Activated CD4-positive, alpha-beta T cell treated with anti-CD3 and anti-CD28 coated beads, Interleukin-2, amount 50 U/mL, for 1 hour (primary cell): ENCODE measurements around the gene ARF1.

Source experiments
- DNase-seq: peaks from one replicate; pipeline ENCODE4 v3.0.0-alpha.2; 2020

ARF1 gene

DNA sequence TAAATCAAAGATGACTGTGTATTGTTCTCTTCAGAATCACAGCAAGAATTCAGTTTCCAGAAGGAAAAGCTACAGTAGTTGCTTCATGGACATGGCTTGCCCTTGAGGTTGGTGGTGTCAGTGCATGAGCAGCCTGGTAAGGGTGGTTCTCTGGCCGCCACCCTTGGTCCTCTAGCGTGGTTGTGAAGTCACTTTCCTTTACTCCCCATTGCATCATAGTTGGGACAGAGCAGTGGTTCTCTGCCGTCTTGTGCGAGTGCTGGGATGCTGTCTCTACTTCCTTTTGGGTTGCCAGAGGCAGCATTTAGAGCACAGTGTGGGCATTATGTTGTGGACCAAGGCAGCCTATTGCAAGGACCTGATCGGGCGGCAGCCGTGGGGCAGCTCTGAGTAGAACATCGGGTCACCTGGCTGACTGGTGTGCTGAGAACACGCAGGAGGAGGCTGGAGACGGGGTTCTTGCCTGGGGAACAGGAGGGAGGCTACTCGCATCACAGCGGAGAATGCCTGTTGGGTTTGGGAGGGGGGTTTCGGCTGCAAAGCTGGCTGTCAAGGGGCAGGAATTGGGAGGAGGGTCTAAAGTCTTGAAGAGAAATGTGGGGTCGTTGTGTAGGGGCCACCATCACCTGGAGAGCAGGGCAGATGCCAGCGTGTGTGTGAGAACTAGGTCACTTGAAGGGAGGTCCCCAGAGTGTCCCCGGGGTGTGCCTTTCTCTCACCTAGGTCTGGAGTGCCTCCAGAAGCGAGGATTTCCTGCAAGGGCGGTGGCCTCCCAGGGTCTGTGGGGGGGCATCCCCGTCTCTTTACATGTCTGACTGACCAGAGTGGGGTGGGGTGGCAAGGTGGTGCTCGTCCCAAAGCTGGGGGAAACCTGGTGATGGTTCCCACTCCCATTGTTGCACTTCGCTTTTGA lies 6.3 kb downstream of the ARF1 start:
- no peak for DNase-seq

DNA sequence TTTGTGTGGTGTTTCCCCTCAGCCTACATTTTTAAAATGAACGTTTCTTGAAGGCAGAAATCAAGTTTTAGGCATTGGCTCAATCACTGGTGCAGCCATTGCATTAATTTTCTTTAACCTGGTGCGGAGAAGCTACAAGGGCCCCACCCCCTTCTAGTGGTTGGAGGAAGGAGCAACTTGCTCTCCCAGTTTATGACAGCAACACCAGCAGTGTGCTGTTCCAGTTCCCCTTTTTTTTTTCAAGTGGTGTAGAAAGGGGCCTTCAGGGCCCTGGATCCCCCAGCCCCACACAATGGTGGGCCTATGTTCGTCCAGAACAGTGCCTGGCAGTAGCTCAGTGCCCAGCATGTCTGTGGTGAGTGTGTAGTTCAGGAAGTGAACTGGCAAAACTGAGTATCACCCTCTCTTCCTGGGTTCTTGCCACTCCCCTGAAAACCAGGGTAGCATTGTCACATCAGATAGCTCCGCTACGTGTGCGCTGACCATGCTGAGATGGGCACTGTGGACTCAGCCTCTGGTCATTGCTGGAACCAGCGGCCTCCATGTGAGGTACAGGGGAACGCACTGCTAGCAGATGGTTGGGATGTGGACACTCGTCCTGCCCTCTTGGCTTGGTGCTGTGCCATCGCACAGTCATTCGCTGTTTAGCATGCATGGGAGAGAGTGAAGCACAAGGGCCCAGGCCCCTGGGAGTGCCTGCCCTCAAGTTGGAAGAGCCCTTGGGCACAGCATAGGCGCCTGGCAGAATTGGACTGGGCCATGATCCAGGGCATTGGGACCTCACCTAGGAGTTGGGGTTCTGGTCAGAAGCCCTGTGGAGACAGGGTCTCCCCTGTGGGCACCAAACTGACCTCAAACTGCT lies 7.2 kb downstream of the ARF1 start:
- no peak for DNase-seq

DNA sequence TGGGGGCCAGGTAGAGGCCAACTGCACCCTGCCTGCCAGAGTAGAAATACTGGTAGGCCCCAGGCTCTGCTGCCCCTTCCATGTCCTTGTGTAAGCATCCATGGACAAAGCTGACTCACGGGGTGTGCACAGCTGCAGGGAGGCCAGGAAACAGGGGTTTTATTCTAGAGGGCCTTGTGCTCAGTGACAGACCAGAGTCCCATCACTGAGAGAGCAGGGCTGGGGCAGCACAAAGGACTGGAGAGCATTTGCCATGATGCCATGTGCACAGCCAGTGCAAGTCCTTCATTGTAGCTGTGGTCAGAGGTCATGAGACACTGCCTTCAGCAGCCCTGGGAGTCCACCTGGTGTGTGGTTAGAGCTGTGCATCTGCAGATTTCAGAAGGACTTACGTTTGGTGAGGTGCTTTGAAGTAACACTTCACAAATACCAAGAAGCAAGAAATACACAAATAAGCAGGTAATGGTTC lies 8.1 kb downstream of the ARF1 start:
- no peak for DNase-seq

DNA sequence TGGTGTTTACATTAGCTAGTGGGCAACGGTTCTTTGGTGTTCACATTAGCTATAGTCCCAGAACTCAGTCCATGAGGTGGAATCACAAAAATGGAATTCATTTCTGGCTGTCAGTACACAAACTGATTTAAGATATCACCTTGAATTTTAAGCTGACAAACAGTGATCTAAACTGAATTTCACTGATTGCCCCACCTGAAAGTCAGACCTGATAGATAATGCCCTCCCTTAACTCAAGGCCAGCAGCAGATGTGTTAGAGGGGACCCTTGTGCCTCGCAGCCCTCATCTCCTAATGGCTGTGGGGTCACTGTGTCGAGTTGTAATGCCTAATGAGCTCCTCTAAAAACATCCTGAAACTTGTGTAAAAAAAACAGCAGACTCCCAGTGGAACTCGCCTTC lies 8.6 kb downstream of the ARF1 start:
- no peak for DNase-seq

DNA sequence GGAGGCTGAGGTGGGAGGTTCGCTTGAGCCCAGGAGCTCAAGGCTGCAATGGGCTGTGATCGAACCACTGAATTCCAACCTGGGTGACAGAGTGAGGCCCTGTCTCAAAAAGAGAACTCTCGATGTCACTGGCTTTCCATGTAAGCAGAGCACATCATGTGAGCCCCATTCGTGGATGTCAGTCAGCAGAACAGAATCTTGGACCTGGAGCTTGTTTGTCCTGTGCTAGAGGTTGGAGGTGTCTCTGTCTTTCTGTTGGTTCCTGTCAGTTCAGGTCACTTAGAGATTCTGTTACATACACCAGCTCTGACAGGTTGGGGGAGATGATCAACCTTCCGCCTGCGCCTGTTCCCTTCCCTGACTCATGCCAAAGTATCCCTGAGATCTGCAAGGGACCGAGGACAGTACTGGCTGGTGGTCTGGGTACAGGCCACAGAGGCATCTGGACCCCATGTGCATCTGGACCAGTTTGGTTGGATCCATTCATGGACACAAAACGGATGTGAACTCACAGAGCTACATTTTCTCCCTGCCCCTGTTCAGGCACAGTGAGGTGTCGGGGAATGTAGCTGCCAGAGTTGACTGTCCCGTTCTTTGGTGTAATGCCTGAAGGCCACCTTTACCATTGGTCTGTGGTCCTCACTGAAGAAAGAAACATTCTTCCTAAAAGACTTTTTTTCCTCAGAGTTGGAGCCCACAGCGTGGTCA lies 10.0 kb downstream of the ARF1 start:
- DNase-seq: no peak

DNA sequence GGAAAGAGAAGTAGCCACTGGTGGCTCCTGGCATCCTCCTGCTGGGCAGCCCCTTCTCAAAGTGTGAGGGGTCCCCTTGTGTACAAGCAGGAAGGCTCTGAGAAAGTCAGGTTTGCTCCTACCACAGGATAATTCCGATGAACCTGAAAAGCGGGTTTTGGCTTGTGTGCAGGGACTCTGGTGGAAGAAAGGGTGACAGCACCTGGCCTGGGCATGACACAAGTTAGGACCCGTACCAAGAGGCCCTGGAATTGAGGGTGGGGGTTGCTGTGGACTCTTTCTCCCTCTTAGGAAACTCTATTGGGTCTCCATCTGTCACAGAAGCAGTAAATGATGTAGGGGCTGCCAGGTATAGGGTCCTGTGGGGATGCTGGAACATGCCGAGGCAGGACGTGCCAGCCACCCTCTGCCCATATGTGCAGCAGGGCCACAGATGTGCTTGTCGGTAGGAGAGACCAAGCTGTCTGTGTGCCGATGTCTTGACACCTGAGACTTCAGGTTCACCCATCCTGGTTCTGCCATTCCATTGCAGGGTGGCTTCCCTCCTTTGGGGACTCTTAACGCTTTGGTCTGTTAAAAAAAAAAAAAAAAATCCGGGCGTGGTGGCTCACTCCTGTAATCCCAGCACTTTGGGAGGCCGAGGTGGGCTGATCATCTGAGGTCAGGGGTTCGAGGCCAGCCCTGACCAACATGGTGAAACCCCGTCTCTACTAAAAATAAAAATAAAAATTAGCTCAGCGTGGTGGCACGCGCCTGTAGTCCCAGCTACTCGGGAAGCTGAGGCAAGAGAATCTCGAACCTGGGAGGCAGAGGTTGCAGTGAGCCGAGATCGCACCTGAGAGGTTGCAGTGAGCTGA lies 10.8 kb downstream of the ARF1 start:
- no peak for DNase-seq

DNA sequence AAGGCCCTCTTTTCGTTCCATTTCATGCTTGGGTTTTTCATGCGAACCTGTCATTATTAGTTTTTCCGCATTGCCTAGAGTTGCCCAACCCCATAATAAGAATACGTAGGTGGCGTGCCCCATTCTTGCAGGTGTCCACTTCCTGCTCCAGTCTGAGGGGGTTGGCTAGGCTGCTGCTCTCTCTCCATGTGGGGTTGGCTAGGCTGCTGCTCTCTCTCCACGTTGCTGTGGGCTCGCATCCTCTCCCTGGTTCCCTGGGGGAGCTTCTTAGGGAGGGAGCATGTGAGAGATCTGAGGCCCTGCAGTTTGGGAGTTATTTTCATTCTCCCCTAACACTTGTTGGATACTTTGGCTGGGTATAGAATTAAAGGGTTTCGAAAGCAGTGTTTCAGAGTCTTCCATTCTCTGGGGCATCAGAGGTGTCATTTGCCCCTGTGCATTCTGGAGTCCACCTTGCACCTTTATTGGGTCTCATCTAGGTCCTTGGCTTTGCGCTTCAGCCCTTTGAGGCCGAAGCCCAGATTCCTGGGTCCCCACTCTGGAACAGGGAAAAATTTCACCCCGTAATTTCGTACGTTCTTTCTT lies 12.0 kb downstream of the ARF1 start:
- no peak for DNase-seq

DNA sequence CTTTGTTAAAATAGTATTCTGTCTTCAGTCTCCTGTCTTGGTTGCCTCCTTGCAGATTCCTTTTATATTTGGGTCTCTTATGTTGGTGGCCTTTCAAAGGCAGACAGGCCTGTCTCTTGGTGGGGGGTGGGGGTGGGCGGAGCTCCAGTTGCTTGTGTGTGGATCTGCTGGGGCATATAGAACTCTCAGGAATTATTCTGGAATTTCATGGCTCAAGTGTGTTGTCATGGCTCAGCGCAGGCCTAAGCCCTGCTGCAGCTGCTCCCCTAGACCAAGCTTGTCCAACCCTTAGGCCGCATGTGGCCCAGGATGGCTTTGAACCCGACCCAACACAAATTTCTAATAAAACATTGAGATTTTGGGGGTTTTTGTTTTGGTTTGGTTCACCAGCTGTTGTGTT lies 12.7 kb downstream of the ARF1 start:
- DNase-seq: no peak

DNA sequence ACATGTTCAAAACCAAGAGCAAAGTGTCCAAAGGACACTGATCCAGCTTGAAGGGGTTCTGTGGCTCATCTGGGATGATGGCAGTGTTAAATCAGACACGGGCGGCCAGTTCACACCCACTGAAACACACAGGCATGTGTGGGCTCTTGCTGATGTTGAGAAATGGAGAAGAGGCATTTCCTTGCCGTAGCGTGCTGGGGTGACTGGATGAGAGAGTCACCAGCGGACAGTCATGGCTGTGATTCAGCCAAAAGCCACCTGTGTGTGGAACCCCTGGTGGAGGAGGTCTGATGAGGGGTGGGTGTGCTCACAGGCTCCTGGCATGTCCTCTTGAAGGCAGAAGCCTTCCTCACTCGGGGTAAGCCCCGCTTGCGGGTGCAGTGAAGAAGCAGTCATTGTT lies 13.4 kb downstream of the ARF1 start:
- DNase-seq: no peak

DNA sequence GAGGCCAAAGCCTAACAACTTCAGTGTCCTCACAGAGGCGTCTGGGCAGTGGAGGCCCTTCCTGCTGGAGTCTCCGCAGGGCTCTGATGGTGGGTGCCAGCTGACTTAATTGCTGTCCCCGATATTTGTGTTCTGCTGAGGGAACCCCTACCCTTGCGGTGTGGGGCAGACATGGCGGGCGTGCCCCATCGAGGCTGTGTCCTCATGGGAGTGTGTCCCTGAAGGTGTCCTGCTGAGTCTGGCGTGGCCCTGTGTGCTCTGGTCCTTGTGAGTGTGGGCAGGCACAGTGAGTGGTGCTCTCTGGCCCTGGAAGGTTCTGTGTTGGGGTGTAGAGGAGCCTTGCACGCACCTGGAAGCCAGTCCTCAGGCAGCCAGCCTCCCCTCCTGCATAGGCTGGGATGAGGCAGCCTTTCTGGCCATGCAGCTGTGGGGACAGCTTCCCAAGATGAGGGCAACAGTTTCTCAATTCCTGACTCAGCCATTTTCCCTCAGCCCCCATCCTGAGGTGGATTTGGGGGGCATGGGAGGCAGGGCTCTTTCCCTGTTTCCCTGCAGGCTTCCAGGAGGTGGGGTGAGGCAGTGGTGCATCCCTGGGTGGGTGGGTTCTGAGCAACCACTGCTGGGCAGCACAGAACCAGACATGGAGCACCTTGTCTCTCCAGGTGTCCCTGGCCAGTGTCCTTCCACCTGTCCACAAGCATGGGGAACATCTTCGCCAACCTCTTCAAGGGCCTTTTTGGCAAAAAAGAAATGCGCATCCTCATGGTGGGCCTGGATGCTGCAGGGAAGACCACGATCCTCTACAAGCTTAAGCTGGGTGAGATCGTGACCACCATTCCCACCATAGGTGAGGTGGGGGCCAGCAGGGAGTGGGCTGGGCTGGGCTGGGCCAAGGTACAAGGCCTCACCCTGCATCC lies 14.2 kb downstream of the ARF1 start:
- no peak for DNase-seq

DNA sequence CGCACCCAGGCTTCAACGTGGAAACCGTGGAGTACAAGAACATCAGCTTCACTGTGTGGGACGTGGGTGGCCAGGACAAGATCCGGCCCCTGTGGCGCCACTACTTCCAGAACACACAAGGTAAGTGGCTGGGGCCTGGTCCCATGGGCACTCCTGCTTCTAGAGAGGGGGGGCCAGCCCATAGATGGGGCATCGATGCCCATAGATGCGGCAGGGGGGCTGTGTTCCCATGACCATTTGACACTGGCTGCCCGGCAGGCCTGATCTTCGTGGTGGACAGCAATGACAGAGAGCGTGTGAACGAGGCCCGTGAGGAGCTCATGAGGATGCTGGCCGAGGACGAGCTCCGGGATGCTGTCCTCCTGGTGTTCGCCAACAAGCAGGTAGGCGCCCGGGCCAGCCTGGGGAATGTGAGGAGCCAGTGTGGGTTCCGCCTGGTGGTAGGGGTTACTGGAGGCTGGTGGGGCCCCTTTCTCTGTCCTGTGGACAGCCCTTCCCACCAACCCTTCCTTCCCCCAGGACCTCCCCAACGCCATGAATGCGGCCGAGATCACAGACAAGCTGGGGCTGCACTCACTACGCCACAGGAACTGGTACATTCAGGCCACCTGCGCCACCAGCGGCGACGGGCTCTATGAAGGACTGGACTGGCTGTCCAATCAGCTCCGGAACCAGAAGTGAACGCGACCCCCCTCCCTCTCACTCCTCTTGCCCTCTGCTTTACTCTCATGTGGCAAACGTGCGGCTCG lies 15.0 kb downstream of the ARF1 start:
- DNase-seq: no peak

DNA sequence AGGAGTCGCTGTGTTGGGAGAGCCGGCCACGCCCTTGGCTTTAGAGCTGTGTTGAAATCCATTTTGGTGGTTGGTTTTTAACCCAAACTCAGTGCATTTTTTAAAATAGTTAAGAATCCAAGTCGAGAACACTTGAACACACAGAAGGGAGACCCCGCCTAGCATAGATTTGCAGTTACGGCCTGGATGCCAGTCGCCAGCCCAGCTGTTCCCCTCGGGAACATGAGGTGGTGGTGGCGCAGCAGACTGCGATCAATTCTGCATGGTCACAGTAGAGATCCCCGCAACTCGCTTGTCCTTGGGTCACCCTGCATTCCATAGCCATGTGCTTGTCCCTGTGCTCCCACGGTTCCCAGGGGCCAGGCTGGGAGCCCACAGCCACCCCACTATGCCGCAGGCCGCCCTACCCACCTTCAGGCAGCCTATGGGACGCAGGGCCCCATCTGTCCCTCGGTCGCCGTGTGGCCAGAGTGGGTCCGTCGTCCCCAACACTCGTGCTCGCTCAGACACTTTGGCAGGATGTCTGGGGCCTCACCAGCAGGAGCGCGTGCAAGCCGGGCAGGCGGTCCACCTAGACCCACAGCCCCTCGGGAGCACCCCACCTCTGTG lies 15.9 kb downstream of the ARF1 start:
- DNase-seq: no peak

DNA sequence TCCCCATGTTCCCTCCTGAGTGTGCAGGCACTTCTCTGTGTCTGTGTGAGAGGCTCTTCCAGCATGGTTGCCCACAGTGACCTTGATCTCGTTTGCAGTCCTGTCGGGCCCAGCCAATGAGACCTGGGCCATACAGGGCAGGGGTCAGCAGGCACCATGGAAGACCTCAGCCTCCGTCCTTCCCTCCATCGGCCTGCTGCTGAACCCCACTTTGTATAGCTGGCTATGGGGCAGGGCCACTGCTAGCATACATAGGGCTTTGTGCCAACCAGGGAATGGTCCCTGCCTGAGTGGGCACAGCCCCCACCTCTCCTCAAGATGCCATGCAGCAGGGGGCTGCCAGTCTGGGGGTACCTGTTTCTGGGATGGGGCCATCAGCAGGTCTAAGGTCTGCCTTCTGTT lies 16.8 kb downstream of the ARF1 start:
- DNase-seq: no peak

DNA sequence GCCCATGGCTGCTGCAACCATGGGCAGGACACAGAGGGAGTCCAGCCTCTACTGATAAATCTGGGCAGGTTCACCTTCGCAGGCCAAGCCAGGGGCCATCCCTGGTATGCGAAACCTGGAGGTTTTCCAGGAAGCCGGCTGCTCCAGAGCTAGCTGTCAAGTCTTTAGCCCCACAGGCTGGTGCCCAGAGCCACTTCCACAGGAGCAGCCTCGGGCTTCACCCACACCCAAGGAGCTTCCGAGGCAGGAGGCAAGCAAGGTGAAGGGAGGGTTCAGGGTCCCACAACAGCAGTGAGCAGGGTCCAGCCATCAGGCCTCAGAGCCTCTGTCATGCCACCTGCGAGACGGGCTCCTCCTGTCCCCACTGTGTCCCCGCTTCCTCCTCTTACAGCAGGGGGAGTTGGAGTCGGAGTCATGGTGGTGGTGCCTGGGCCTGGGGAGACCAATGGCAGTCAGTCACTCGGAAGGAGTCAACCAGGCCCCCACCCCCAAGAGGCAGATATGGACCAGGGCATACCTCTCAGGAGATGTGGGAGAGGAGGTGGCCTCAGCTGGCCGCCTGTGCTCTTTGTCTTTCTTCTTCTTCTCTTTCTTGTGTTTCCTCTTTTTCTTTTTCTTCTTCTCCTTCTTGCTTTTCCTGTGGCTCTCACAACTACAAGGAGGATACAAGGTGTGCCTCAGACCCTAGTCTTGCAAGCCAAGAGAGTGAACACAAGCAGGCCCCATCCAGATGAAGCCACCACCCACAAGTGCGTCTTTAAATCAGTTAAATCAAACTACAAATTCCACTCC lies 18.5 kb downstream of the ARF1 start:
- no peak for DNase-seq

DNA sequence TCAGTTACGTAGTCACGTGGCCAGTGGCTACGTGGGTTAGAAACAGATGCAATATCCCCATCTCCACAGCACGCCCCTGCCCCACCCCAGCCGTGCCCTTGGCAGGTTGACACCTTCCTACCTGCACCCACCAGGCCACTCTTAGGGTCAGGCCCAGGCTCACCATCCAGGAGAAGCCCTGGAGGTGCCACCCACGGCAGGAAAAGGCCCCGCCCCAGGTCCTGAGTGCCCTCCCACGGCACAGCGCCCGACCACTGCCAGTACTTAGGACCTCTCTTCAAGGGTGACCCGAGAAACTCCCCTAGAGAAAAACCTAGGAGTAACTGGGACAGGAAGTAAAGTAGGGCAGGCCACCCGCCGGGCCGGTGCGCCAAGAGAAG lies 19.1 kb downstream of the ARF1 start:
- no peak for DNase-seq

DNA sequence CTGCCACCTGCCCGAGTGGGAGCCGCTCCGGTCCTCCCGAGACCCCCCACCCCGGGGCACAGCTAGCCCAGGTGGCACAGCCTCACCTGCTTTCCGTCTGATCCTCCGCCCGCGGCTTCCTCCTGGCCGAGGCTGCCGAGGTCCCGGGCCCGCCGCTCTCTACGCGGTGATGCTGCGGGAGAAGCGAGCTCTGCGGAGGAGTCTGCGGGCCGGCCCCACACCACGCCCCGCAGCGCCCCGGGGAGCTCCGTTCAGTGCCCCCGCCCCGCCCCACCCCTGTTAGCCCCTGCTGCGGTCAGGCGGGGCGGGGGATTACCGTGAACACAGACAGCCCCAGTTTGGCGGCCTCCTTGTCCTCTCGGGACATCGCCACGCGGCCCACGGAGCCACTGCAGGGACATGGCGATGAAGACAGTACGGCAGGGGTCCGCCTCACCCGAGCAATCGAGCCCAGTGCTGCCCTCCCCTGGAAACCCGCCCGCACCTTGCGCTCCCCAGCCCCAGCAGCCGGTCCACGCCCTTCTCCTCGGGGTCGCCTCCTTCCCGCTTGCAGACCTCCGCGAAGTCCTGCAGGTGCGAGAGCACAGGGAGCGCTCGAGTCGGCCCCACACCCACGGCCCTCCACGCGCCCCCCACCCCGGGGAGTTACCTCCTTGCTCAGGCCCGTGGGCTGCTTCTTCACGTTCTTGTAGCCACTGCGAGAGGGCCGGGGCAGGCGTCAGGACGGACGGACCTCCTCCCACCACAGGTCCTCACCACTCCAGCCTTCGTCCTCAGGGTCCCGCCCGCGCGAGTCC lies 19.7 kb downstream of the ARF1 start:
- DNase-seq: peak; percentile 66

DNA sequence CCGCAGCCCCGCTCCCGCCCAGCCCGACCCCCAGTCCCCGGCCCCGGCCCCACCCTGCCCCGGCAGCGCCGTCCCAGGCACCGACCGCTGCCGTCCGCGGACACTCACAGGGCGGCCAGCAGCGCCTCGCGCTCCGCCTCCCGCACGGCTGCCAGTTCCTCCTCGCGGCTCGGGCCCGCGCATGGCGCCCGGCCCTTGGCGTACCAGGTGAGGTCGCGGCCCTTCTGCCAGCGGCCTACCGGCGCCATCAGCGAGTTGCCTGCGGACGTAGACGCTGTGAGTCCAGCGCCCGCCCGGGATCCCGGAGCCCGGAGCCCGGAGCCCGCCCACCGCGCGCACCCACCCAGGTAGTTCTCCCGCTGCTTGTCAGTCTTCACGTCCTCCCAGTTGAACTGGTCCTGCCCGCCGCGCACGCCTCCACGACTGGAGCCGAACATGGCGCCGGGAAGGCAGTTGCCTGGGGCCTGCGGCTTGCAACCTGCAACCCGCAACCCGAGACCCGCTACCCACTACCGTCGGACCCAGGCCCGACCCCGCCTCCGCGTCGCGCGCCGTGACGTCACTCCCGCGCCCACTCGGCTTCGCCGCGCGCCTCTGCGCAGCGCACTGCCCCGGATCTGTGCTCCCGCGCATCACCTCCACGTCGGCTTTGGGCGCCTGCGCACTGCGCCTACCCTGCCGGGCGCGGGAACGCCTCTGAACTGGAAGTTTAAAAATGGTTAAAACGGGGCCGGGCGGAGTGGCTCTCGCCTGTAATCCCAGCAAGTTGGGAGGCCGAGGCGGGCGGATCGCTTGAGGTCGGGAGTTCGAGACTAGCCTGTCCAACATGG lies 20.5 kb downstream of the ARF1 start, which contains the start of gene C1orf35:
Gene C1orf35 (minus strand): TSS at position 535 of the 830 bp plus-strand sequence. CDS start 98 bp downstream, at position 437.
- peak; percentile 94 for DNase-seq
